Measurements from ENCODE around the gene SDF4. TPM values are rescaled to one million over a fixed set of nuclear protein-coding genes. Genes with fewer than 3 reads are reported as not detected.

The SDF4 gene
- polyA plus RNA-seq, 3 donors: 134 to 147 (median 135) TPM

DNA sequence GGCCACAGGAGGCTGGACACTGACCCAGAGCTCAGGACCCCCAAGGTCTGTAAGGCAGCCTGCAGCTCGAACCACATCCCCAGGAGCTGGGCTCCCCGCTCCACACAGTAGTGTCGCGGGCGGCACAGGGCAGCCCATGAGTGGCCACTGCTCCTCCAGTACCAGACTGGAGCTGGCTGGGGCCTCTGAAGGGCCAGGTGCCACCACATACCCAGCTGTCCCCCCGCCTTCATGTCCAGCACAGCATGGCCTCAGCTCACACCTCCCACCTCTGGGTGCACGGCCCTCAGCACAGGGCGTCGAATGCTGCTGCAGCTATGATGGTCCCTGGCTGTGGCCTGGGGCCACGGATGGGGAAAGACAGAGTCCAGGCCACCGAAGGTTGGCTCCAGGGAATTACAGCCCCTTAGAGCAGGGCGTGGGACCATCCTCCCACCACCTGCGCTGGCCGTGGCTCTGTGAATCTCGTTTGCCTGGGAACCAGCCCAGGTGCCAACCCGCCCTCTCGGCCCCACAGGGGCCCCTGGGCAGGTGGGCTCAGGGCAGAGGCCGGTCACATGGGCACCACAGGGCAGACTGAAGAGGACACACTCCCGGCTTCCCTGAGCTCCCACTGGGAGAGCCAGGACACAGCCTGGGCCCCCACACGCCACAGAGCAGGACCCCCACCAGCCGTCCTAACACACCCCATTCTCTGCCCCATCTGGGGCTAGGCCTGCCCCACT, 15.8 kb downstream of the SDF4 start:
- DNase-seq: no peak

DNA sequence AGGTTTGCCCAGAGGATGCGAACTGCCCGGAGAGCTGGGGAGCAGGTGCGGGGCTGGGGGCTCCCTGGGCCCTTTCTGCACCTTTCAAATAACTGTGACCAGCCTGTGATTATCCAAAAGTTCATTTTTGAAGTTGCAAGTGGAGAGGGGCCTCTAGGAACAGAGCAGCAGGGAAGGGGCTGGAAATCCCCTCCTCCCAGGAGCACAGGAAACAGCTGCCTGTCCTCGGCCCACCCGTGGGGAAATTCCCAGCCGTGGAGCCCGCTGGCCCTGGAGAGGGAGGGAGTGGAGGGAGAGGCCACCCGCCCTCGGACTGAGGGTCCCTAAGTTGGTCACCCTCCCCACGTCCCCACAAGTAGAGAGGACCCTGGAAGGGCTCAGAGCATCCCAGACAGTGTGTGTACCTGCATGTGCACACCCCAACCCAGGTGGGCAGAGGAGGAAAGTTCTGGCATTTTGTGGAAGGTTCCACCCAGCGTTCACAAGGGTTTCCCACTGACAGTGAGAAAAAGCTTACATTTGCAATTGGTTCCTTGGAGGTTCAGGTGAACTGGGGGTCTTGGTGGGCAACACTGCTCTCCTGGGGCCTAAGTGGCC, 16.6 kb downstream of the SDF4 start:
- no peak for DNase-seq

DNA sequence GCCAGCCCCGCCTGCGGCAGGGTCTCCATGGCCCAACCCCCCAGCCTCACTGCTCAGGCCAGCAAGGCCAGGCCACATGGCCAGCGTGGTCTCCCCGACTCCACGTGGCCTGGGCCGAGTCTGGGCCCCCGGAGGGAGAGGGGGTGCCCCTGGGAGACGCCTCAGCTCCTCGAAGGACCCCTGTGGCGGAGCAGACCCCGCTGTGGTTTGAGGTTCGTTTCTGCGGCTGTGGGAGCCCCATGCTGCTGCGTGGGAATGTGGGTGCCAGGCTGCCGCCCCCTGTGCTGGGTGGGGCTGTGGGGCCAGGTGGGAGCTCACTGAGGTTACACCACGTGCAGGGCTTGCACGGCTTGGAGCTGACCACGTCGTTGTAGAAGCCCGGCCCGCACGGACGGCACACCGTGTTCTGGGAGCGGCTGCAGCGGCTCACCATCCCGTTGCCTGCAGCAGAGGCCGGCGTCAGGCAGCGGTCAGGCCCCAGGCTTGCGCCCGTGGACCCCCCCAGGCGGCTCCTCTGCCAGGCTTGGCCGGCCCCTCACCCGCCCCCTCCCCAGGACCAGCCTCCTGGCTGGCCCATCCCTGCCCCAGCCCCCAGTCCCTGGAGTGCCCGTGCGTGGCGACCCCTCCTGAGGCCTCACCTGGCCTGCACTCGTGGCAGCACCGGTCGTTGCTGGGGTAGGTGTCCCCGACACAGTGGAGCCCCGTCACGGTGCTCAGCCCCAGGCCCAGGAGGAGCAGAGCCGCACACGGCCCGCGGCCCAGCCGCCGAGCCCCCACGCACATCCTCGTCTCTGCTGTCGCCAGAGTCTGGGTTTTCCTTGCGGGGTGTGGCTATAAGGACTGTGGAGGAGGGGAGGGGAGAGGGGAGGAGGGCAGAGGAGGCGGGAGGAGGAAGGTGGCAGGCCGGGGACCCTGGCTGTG, 18.2 kb downstream of the SDF4 start, which contains the start of gene TNFRSF4:
Gene TNFRSF4 (minus strand): TSS at position 809 of the 921 bp plus-strand sequence. CDS start 26 bp downstream, at position 783.
- DNase-seq: no peak

DNA sequence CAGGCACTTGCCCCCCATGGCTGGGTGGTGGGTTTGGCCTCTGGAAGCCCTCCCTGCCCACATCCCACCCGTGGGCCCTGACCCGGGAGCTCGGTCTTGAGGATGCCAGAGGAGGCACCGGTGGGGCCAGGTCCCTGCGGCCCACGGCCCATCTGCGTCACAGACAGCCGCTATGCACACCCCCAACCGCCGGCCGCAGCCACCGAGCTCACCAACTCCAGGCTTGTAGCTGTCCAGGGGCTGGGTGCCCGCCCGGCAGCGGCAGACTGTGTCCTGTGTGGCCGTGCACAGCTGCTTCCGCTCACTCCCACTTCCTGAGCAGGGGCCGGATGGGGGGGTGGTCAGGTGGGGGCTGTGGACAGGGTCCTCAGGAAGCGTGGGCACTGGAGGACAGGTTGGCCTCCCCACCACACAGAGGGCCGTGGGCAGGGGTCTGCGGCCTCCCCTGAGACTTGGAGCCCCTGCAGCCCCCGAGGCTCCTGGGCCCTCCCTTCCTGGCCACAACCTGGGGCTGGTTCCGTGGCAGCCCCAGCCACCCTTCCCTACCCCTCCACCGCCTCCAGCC, 18.9 kb downstream of the SDF4 start:
- DNase-seq: no peak

DNA sequence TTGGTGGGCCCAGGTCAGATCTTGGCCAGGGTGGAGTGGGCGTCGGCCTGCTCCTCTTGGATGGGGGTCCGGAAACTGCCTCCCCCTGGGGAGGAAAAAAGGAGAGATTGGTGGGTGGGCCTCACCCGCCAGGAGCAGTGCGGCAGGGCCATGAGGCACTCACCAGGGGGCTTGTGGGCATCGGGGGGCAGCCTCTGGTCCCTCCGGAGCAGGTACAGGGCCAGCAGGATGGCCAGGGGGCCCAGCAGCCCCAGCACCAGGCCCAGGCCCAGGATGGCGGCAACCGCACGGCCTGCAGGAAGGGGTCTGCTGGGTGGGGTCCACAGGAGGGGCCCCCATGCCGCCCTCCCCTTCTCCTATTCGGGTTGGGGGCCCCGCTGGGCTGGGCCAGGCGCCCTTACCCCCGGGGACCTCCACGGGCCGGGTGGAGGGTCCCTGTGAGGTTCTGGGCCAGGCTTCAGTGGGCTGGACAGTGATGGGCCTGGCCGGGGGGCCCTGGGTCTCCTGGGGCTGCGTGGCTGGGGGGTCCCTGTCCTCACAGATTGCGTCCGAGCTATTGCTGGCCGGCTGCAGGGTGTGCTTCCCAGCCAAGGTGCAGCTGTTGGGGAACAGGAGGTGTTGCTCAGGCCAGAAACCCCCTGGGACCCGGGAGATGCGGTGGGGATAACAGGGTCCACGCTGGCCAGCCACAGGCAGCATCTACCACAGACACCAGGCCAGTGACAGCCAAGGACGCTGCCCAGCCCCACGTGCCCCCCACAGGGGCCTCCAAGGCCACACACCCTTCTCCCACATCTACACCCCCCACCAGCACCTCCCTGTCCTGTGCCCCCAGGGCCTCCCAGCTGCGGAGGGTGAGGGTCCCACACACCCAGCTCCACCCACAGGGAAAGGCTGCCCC, 20.0 kb downstream of the SDF4 start:
- DNase-seq: no peak

DNA sequence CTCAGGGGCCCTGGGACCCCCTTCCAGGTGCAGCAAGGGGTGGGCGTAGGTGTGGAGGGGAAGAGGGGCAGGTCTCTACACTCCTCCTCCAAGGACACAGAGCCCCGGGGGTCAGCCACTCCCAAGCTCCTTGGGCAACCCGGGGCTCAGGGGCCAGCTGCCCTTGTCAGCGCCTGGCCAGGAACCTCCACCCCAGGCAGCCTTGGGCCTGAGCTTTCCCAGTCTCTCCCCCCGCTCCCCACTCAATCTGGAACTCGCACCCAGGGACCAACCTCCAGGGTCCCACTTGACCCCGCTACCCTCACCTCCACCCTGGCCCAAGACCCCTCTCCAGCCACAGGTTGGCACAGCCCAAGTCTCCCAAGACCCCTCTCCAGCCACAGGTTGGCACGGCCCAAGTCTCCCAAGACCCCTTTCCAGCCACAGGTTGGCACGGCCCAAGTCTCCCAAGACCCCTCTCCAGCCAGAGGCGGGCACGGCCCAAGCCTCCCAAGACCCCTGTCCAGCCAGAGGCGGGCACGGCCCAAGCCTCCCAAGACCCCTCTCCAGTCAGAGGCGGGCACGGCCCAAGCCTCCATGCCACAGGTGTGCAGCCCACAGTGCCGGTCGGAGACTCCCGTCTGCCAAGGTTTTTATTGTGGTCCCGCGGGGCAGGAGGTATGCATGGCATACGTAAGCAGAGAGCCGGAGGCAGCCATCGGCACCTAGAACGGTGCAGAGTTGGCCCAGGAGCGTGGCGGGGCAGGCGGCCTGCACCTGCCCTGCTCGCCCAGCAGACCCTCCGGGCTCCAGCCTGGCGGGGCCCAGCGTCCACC, 20.9 kb downstream of the SDF4 start:
- no peak for DNase-seq

DNA sequence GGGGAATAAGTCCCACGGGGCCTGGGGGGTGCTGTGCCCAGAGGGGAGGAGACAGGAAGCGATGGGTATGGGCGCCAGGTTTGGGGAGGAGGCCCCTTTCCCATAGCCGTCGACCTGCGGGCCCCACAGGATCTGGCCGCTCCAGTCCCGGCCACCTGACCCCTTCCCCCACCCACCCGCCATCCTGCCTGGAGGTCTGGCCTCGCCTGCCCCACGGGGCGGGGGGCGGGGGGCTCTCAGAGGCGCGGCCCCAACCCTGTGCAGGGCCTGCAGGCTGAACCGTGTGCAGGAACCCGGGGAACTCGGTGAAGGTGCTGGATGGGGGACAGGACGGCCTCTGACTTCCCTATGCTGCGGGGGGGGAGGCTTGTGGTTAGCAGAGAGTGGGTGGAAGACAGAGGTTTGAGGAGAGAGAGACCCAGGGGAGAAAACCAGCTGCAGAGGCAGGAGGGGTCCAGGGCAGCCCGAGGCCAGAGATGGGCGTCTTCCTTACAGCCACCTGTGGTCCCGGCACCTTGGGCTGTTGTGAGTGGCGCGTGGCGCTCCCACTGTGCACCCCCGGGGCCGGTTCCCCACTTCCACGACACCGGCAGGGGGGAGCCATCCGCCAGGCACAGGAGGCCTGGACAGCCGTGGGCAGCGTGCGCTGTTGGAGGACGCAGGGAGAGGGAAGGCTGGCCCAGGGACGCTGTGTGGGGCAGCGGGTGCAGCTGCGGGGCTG, 22.9 kb downstream of the SDF4 start:
- DNase-seq: no peak

DNA sequence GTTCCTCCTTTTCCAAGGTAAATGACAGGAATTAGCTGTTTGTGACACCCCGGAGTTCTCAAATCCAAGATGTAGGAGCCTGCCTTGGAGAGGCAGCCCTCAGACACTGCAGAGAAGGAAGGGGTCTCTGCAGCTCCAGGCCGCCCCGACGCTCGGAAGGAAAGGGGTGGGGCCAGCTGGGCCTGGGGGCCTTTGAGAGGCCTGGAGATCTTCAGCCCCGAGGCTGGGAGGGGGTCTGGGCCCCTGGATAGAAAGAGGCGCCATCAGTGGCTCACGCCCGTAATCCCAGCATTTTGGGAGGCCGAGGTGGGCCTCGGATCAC, 24.3 kb downstream of the SDF4 start:
- no peak for DNase-seq

DNA sequence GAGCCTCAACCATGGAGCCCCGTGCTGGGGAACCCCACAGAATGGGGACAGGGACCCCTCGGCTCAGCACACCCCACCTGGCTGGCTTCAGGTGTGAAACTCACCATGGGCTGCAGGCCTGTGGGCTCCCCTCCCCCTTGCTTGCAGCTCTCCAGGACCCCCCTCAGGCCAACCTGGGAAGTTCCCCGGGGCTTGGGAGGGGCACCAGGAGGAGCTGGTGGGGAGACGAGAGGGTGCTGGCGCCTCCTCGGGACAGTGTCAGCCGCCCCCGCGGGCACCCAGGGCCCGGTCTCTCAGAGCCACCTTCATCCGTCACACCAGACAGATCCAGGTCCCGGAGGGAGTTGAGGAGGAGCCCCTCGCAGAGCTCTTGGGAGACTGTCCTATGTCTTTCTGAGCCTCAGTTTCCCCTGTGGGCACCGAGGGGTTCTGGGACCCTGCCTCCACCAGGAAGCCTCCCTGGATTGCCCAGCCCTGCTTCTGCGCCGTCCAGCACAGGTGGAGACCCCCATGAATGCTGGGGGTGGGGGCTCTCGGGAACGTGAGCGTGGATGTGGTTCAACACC, 24.8 kb downstream of the SDF4 start:
- DNase-seq: no peak

DNA sequence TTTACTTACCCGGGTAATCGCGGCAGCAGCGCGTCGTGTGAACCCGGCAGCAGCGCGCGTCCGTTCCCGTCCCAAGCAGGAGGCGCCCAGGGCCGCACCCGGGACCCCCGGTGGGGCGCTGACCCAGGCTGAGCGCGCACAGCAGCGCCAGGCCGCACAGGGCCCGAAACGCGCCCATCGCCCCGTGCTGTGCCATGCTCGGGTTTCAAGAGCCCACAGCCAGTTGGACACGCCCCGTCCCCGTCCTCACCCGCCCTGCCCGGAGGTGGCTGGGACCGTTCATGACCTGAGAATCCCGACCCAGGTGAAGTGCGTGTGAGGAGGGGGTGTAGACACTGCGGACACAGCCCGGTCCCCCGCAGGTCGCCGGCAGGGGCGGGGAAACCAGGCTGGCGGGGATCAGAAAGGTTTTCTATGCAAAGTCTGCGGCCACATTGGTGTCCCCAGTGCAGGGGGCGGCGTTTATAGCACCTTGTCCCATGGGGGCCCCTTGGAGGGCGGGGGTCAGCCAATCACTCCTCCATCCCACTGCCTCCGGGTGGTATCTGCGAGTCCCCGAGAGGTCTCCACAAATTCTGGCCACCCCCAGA, 25.3 kb downstream of the SDF4 start, which contains the start of gene TNFRSF18:
Gene TNFRSF18 (minus strand): TSS at position 217 of the 590 bp plus-strand sequence. CDS start 21 bp downstream, at position 196.
- no peak for DNase-seq

DNA sequence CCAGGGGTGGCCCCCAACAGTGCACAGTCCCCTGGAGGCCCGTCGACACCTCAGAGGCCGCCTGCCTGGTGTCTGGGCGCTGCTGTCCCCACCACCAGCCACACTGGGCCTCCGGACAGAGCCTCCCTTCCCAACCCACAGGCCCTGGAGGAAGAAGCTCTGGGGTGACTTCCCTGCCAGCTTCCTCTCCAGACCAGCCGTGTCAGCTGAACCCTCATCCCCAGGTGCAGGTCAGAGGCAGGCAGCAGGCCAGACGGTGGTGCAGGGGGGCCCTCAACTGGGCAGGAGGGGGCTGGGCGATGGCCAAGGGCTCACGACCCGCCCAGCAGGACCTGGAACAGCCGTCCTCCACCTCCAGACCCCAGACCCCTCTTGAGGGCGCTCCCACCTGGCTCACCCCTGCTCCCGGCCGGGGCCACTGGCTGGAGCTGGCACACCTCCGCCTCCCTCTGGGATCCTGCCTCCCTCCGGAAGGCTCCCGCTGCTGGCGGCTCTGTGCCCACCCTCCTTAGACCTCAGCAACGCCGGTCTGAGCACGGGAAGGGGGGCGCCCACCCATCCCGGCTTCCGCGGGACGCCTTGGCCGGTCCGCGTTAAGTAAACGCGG, 25.9 kb downstream of the SDF4 start:
- DNase-seq: no peak

DNA sequence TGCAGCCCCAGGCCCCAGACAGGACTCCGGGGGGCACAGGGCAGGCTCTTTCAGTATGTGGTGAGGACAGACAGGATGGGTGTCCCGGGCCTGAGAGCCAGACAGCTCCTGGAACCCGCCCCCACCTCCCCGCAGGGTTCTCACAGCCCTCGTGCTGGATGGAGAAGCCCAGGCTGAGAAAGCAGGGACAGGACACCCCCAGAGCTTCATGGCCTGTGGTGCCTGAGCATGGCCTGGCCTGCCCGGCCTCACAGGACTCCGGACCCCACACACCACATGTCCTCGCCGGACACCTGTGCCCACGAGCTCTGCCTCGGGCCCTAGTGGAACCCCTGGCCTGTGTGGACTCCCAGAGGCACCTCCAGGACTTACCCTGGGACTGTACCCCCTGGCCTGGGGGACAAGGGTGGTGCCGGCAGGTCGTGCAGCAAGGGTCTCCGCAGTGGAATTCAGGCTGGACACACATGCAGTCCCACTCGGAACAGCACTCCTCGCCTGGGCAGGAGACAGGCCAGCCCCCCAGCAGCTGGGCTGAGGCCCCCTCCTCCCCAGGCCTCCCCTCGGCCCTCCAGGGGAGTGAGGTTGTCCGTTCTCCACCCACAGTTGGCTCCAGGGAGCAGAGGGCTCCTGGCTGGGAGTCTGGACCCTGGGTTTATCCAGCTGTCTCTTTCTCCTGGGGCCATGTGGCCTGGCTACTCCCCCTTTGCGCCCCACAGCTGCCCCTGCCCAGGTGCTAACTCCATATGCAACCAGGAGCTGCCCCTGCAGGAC, 26.6 kb downstream of the SDF4 start:
- DNase-seq: no peak

DNA sequence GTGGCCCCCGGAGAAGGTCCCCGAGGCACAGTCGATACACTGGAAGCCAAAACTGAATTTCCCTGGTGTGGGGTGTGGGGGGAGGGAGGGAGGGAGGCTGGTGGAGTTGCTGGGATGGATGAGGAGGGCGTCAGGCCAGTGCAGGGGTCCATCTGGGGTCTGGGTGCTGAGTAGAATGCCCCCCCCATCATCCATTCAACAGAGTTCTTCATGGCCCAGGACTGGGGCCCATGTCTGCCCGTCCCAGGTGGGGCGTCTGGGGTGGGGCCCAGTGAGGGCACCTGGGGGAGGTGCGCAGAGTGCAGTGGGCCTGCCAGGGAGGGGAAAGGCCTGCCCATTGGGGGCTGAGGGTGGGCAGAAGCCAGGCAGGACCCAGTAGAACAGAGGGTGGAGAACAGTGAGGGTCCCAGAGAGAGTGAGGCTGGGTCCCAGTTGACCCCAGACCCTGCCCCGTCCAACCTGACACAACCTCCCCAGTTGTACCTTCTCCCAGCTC, 27.3 kb downstream of the SDF4 start:
- no peak for DNase-seq

DNA sequence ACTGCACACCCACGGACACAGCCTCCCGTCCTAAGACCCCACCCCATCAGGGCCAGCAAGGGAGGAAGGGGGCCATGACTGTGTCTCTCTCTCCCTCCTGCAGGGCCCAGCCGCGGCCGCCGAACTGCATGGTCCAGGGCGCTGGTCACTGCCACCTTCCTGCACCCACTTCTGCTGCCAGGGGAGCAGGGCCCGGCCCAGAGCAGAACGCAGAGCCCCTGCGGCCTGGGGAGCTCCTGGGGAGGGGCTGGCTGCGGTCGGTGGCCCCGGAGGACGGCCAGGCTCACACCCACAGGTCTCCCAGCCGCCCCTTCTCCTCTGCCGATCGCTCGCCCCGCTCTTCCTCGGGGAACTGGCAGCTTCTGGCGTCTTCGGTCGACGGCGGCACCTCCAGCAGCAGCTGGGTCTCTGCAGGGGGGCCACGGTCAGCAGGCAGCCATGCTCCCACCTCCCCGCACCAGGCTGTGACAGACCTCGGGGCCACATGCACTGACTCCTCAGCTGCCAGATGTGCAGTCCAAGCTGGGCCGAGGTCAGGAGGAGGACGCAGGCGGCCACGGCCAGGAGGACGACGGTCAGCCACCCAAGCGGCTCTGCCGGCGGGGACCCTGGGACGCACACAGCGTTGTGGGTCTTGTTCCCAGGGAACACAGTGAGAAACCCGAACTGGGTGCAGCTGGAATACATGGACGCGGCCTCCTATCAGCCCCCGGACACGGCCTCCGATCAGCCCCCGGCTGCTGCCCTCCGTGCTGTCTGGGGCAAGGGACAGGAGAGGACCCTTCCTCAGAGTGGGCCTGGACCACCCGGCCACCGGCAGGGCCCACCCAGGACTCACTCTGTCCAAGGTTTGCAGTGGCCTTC, 28.0 kb downstream of the SDF4 start:
- no peak for DNase-seq

DNA sequence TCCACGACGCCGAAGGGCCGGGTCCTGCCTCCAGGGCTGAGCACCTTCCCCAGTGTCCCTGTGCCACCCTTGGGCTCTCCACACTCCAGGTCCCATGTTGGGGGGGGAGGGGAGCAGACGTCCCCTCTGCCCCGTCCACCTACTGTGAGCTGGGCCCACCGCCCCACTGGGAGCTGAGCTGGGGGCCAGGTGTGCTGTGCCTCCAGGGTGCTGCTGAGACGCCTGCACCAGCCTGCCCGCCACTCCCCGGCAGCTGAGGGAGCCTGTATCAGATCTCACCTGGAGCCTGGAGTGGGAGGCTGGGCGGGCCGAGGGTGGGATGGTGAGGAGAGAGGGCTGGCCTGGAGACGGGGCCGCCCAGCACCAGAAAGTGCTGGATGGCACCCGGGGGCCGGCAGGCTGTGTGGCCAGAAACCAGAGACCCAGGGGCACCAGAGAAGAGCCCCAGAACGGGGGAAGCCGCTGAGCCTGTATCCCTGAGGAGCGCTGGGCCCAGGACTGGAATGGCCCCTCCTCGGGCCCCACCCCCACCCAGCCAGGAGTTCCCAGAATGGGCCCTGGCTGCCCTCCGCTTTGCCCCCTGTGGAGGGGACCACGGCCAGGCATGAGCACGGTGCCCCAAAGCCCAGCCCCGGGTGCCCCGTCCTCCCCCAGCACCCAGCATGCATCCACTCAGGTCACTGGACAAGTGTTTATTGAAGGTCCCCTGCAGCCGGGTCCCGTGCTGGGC, 28.8 kb downstream of the SDF4 start:
- no peak for DNase-seq
